ENCODE results near the gene RAB4A. TPM values are rescaled to one million over a fixed set of nuclear protein-coding genes. Genes with fewer than 3 reads are reported as not detected.

Gene RAB4A
- total RNA-seq, 1 donor from 2014 or later, result 44.1 TPM

- H3K27me3 ChIP-seq, result no peaks in the 10 kb centered on the region
- H3F3A ChIP-seq (ENCODE audit: low read depth), result no peaks in the 10 kb centered on the region
- H3K9ac ChIP-seq, result no peak overlapping the region
- TF ChIP-seq, protein P1, sequence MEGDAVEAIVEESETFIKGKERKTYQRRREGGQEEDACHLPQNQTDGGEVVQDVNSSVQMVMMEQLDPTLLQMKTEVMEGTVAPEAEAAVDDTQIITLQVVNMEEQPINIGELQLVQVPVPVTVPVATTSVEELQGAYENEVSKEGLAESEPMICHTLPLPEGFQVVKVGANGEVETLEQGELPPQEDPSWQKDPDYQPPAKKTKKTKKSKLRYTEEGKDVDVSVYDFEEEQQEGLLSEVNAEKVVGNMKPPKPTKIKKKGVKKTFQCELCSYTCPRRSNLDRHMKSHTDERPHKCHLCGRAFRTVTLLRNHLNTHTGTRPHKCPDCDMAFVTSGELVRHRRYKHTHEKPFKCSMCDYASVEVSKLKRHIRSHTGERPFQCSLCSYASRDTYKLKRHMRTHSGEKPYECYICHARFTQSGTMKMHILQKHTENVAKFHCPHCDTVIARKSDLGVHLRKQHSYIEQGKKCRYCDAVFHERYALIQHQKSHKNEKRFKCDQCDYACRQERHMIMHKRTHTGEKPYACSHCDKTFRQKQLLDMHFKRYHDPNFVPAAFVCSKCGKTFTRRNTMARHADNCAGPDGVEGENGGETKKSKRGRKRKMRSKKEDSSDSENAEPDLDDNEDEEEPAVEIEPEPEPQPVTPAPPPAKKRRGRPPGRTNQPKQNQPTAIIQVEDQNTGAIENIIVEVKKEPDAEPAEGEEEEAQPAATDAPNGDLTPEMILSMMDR (IDR thresholded peaks at IDR 0.05), result no peak
- TF ChIP-seq EZH2phosphoT487 (IDR thresholded peaks at IDR 0.05), result no peak
- no peak for TF ChIP-seq EZH2 (IDR thresholded peaks at IDR 0.05)
- no peak overlapping the region for H3K4me2 ChIP-seq
- H4K20me1 ChIP-seq (ENCODE audit: low read depth), result no peaks in the 10 kb centered on the region
- Mint-ChIP-seq H3K36me3 (peaks cover 8% of the 10 kb centered on the region), H3K27ac (no peak overlapping the region), H3K4me1 (peaks cover 3% of the 10 kb centered on the region), H3K9me3 (no peaks in the 10 kb centered on the region), H3K4me3 (no peak overlapping the region), H3K27me3 (ENCODE audit: insufficient read depth, low read depth) (peaks cover 2% of the 10 kb centered on the region)
- H3K36me3 ChIP-seq, result peaks cover 5% of the 10 kb centered on the region
- H3K27ac ChIP-seq, result no peak overlapping the region
- H3K4me3 ChIP-seq, result no peak overlapping the region
- no peak overlapping the region for H2AFZ ChIP-seq (replicated peaks)
- DNase-seq (ENCODE audit: low spot score), result no peak
- H3K9me3 ChIP-seq (ENCODE audit: low read depth), result no peaks in the 10 kb centered on the region
- no peaks in the 10 kb centered on the region for H3K4me1 ChIP-seq
- H3K79me2 ChIP-seq (ENCODE audit: low read depth), result no peaks in the 10 kb centered on the region
Observed at GRCh38 chr1:229309074-229309473, 38.2 kb downstream of the RAB4A start.

- Mint-ChIP-seq H3K27ac (no peak overlapping the region), H3K27me3 (ENCODE audit: insufficient read depth, low read depth) (peaks cover 2% of the 10 kb centered on the region)
- no peaks in the 10 kb centered on the region for H3K27me3 ChIP-seq
Observed at GRCh38 chr1:229309684-229310083, 38.8 kb downstream of the RAB4A start.

DNA sequence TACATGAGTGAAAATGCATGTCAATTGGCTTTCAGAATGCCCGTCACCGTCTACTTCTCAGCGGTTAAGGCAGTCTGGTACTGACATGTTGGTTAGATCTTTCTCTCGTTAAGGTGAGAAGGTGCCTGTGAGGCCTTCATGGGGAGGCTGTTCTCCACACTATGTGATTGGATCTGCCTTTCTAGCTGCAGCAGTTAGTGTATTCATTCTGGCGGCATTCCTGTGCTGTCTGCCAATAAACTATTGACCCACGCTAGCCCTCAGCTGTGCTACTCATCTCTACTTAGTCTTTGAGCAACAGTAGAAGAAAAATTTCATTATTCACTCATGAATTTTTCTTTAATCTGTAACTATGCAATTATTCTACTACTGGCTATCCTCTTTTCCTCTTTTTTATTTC lies 39.9 kb downstream of the RAB4A start:
- no peaks in the 10 kb centered on the region for H3F3A ChIP-seq (ENCODE audit: low read depth)
- H3K36me3 Mint-ChIP-seq, result peaks cover 8% of the 10 kb centered on the region
- TF ChIP-seq EZH2phosphoT487 (IDR thresholded peaks at IDR 0.05) (no peak), EZH2 (IDR thresholded peaks at IDR 0.05) (no peak)
- TF ChIP-seq, protein P1 (IDR thresholded peaks at IDR 0.05), result no peak
- no peak overlapping the region for H3K4me3 ChIP-seq
- no peak overlapping the region for H3K4me3 Mint-ChIP-seq
- H3K9me3 ChIP-seq (ENCODE audit: low read depth), result no peaks in the 10 kb centered on the region
- DNase-seq (ENCODE audit: low spot score), result no peak
- no peak overlapping the region for H3K4me2 ChIP-seq
- peaks cover 2% of the 10 kb centered on the region for H3K27me3 Mint-ChIP-seq (ENCODE audit: insufficient read depth, low read depth)
- no peak overlapping the region for H3K9ac ChIP-seq
- H2AFZ ChIP-seq (replicated peaks), result no peak overlapping the region
- no peaks in the 10 kb centered on the region for H4K20me1 ChIP-seq (ENCODE audit: low read depth)
- H3K4me1 ChIP-seq, result no peaks in the 10 kb centered on the region
- H3K36me3 ChIP-seq, result no peaks in the 10 kb centered on the region
- no peak overlapping the region for H3K27ac ChIP-seq
- no peak overlapping the region for H3K27ac Mint-ChIP-seq
- H3K4me1 Mint-ChIP-seq, result peaks cover 3% of the 10 kb centered on the region
- no peaks in the 10 kb centered on the region for H3K27me3 ChIP-seq
- no peaks in the 10 kb centered on the region for H3K79me2 ChIP-seq (ENCODE audit: low read depth)
- no peaks in the 10 kb centered on the region for H3K9me3 Mint-ChIP-seq

More at GRCh38 chr1:229309684-229310083, 38.8 kb downstream of the RAB4A start:
- H3K4me3 ChIP-seq, result no peak overlapping the region
- H3K27ac ChIP-seq, result no peak overlapping the region
- TF ChIP-seq EZH2 (IDR thresholded peaks at IDR 0.05) (no peak), EZH2phosphoT487 (IDR thresholded peaks at IDR 0.05) (no peak)
- TF ChIP-seq, protein P1 (IDR thresholded peaks at IDR 0.05), result no peak
- H3K79me2 ChIP-seq (ENCODE audit: low read depth), result no peaks in the 10 kb centered on the region
- H2AFZ ChIP-seq (replicated peaks), result no peak overlapping the region
- no peaks in the 10 kb centered on the region for H3F3A ChIP-seq (ENCODE audit: low read depth)
- Mint-ChIP-seq H3K4me1 (peaks cover 3% of the 10 kb centered on the region), H3K9me3 (no peaks in the 10 kb centered on the region), H3K36me3 (peaks cover 8% of the 10 kb centered on the region), H3K4me3 (no peak overlapping the region)
- H4K20me1 ChIP-seq (ENCODE audit: low read depth), result no peaks in the 10 kb centered on the region
- DNase-seq (ENCODE audit: low spot score), result no peak
- no peaks in the 10 kb centered on the region for H3K4me1 ChIP-seq
- H3K9ac ChIP-seq, result no peak overlapping the region
- H3K4me2 ChIP-seq, result no peak overlapping the region
- H3K9me3 ChIP-seq (ENCODE audit: low read depth), result no peaks in the 10 kb centered on the region
- no peaks in the 10 kb centered on the region for H3K36me3 ChIP-seq
